Measurements from ENCODE around the gene LYST.

DNA sequence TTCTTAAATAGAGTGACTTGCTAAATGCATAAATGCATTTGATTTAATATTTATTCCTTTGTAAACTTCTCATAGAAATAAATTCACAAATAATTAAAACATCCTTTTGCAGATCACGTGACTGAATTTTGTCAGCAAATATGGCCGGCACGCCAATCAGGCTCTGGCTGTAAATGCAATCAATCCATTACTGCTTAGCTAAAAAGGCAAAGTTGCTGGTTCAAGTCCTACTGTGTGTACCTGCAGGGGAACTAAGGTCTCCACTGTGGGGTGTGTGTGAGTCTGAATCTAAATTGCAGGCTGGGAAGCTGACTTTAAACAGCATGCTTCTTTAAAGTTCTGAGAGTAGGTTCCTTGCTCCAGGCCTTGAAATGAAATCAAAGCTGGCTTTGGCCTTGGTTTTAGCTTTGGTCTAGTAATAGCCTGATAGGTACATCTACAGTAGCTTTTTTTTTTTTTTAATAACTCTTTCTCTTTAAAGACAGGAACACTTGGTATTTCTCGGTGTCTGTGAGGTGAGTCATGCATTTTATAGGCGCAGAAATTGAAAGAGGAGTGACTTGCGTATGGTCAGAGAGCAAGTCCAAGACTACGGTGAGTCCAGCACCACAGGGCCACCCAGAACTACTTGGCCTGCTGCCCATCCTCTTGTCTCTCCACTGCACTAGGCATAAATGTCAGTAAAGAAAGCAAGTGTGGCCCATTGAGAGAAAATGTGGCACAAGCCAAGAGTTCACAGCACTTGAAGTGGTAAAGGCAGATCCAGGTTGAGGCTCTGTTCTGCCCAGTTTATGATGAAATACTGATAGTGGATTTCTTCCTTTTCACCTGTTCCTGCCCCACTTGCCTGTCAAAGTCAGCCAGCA is 36.2 kb upstream of the LYST start:
- TF ChIP-seq POLR2A (IDR thresholded peaks at IDR 0.05; ENCODE audit: low read depth, low read length) (no peak), EZH2 (IDR thresholded peaks at IDR 0.05; ENCODE audit: borderline replicate concordance, low read depth, low read length, severe bottlenecking) (no peak), POLR2AphosphoS5 (IDR thresholded peaks at IDR 0.05; ENCODE audit: insufficient read depth, low read depth, low read length) (no peak), FOS (IDR thresholded peaks at IDR 0.05; ENCODE audit: borderline replicate concordance, insufficient read depth, low read length) (peak; percentile 9), JUN (IDR thresholded peaks at IDR 0.05; ENCODE audit: borderline replicate concordance, insufficient read depth, insufficient read length, low read depth) (no peak), MYC (IDR thresholded peaks at IDR 0.05; ENCODE audit: low read depth, low read length) (no peak), GATA2 (IDR thresholded peaks at IDR 0.05; ENCODE audit: insufficient read depth, insufficient read length, low read depth, low read length) (no peak)
- TF ChIP-seq, protein P1, sequence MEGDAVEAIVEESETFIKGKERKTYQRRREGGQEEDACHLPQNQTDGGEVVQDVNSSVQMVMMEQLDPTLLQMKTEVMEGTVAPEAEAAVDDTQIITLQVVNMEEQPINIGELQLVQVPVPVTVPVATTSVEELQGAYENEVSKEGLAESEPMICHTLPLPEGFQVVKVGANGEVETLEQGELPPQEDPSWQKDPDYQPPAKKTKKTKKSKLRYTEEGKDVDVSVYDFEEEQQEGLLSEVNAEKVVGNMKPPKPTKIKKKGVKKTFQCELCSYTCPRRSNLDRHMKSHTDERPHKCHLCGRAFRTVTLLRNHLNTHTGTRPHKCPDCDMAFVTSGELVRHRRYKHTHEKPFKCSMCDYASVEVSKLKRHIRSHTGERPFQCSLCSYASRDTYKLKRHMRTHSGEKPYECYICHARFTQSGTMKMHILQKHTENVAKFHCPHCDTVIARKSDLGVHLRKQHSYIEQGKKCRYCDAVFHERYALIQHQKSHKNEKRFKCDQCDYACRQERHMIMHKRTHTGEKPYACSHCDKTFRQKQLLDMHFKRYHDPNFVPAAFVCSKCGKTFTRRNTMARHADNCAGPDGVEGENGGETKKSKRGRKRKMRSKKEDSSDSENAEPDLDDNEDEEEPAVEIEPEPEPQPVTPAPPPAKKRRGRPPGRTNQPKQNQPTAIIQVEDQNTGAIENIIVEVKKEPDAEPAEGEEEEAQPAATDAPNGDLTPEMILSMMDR (IDR thresholded peaks at IDR 0.05; ENCODE audit: extremely low read depth in 1 of 2, insufficient read depth in 1 of 2, low read depth in 1 of 2, low read length in 2 of 2): no peak
- TF ChIP-seq, protein P2, sequence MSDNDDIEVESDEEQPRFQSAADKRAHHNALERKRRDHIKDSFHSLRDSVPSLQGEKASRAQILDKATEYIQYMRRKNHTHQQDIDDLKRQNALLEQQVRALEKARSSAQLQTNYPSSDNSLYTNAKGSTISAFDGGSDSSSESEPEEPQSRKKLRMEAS (IDR thresholded peaks at IDR 0.05; ENCODE audit: insufficient read depth, insufficient read length): no peak
